ENCODE results near the gene IPO4. TPM values are rescaled to one million over a fixed set of nuclear protein-coding genes. Genes with fewer than 3 reads are reported as not detected.

IPO4 gene
- total RNA-seq, 1 experiment from 2014 or later = 102 TPM

DNA sequence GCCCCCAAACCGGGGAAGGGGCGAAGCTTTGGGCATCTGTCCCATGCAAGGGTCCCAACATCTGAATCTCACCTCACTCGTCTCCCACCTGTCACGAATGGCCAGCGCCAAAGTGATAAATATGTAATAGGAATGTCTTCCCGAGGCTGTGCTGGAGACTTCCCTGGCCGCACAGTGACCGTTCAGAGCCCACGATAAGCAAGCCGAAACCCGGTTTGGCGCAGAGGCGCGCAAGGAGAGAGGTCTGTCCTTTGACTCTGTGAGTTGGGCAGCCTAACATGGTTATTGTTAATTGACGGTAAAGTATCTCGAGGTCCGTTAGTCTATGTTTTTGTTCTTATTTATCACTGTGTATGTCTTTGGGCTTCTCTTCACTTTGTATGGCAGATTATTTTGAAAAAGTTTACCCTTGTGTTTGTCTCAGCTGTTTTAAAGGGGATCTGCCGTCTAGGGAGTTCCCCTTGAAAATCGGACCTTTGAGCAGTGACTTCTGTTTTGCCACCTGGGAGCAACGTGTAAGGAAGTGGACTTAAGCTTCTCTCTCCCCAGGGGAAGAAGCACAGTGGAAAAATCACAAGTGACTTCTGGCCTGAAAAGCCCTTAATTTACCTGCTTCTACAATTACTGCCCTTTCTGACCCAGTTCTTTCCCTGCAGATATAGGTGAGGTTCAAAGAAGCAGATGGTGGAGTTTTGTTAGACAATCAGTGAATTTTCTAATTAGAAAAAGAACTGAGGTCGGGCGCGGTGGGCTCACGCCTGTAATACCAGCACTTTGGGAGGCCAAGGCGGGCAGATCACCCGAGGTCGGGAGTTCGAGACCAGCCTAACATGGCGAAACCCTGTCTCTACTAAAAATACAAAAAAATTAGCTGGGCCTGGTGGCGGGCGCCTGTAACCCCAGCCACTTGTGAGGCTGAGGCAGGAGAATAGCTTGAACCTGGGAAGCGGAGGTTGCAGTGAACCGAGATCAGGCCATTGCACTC, 7.7 kb upstream of the IPO4 start:
- TSS peak; percentile 73 for BruUV-seq (replicated peaks)
- Histone ChIP-seq H3K4me3 (replicated peaks in 1 of 2; ENCODE audit: low read depth in 1 of 2, low read length in 2 of 2) (peak overlapping the region; percentile 85 to 88), H2AFZ (ENCODE audit: low read depth, low read length, poor library complexity, severe bottlenecking) (no peak overlapping the region), H3K79me2 (ENCODE audit: insufficient read depth, low read length) (peaks cover 33% of the 10 kb centered on the region), H3K36me3 (ENCODE audit: control insufficient read depth in 1 of 2, insufficient read depth in 2 of 2, low read length in 2 of 2) (peaks cover 10 to 14% of the 10 kb centered on the region in 2 experiments), H3K27me3 (ENCODE audit: insufficient read depth, low read length) (no peaks in the 10 kb centered on the region), H4K20me1 (ENCODE audit: insufficient read depth) (no peaks in the 10 kb centered on the region), H3K27ac (ENCODE audit: low read depth, low read length) (peak overlapping the region; percentile 96), H3K9ac (ENCODE audit: low read length) (peak overlapping the region; percentile 91), H3K4me2 (ENCODE audit: low read length) (peak overlapping the region; percentile 84), H3K4me1 (ENCODE audit: control insufficient read depth in 1 of 2, insufficient read depth in 2 of 2, low read length in 2 of 2) (peaks cover 14 to 26% of the 10 kb centered on the region in 2 experiments), H3K9me3 (ENCODE audit: control insufficient read depth in 1 of 2, insufficient read depth in 1 of 2, low read depth in 1 of 2, low read length in 2 of 2) (peaks cover 0 to 2% of the 10 kb centered on the region in 2 experiments; a peak in 1 of 4 replicates), H3K9me2 (ENCODE audit: insufficient read depth) (no peaks in the 10 kb centered on the region)
- CTCF ChIA-PET = interaction anchor here (0.9 kb wide), 1 partner anchor 101 kb away, joined by 4 read pairs; no protein-coding TSS in a partner anchor
- no peak for DNase-seq (ENCODE audit: low read depth, low spot score)
- TF ChIP-seq RAD21 (IDR thresholded peaks at IDR 0.05; ENCODE audit: low read depth) = no peak
- no peak for TF ChIP-seq SRF (IDR thresholded peaks at IDR 0.05; ENCODE audit: low read depth)
- TF ChIP-seq EZH2 (IDR thresholded peaks at IDR 0.05) = no peak
- TF ChIP-seq, protein P1, sequence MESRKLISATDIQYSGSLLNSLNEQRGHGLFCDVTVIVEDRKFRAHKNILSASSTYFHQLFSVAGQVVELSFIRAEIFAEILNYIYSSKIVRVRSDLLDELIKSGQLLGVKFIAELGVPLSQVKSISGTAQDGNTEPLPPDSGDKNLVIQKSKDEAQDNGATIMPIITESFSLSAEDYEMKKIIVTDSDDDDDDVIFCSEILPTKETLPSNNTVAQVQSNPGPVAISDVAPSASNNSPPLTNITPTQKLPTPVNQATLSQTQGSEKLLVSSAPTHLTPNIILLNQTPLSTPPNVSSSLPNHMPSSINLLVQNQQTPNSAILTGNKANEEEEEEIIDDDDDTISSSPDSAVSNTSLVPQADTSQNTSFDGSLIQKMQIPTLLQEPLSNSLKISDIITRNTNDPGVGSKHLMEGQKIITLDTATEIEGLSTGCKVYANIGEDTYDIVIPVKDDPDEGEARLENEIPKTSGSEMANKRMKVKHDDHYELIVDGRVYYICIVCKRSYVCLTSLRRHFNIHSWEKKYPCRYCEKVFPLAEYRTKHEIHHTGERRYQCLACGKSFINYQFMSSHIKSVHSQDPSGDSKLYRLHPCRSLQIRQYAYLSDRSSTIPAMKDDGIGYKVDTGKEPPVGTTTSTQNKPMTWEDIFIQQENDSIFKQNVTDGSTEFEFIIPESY (IDR thresholded peaks at IDR 0.05; ENCODE audit: extremely low read depth, insufficient replicate concordance, low read length) = no peak
- TF ChIP-seq POLR2AphosphoS5 (IDR thresholded peaks at IDR 0.05; ENCODE audit: low read depth, low read length) = no peak
- no peak for TF ChIP-seq CBX3 (IDR thresholded peaks at IDR 0.05; ENCODE audit: low read depth)
- TF ChIP-seq ZFX (IDR thresholded peaks at IDR 0.05) = no peak
- TF ChIP-seq JUND (IDR thresholded peaks at IDR 0.05) = no peak
- TF ChIP-seq, protein P2, sequence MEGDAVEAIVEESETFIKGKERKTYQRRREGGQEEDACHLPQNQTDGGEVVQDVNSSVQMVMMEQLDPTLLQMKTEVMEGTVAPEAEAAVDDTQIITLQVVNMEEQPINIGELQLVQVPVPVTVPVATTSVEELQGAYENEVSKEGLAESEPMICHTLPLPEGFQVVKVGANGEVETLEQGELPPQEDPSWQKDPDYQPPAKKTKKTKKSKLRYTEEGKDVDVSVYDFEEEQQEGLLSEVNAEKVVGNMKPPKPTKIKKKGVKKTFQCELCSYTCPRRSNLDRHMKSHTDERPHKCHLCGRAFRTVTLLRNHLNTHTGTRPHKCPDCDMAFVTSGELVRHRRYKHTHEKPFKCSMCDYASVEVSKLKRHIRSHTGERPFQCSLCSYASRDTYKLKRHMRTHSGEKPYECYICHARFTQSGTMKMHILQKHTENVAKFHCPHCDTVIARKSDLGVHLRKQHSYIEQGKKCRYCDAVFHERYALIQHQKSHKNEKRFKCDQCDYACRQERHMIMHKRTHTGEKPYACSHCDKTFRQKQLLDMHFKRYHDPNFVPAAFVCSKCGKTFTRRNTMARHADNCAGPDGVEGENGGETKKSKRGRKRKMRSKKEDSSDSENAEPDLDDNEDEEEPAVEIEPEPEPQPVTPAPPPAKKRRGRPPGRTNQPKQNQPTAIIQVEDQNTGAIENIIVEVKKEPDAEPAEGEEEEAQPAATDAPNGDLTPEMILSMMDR (IDR thresholded peaks at IDR 0.05 in 2 of 3, conservative IDR thresholded peaks at IDR 0.05 in 1 of 3; ENCODE audit: borderline replicate concordance in 1 of 3, insufficient read depth in 1 of 3, low read depth in 2 of 3, low read length in 2 of 3) = no peak
- no peak for TF ChIP-seq POLR2A (IDR thresholded peaks at IDR 0.05; ENCODE audit: borderline replicate concordance, extremely low read depth, insufficient read depth, insufficient read length)
- TF ChIP-seq CEBPB (IDR thresholded peaks at IDR 0.05; ENCODE audit: low read depth) = no peak
- no peak for TF ChIP-seq YY1 (IDR thresholded peaks at IDR 0.05; ENCODE audit: extremely low read depth, insufficient replicate concordance, low read depth, low read length)
- no peak for TF ChIP-seq FOSL1 (IDR thresholded peaks at IDR 0.05; ENCODE audit: low read depth)
- no peak for TF ChIP-seq EZH2phosphoT487 (IDR thresholded peaks at IDR 0.05; ENCODE audit: borderline replicate concordance)
- TF ChIP-seq ATF3 (IDR thresholded peaks at IDR 0.05) = no peak
- TF ChIP-seq EGR1 (IDR thresholded peaks at IDR 0.05; ENCODE audit: low read depth) = no peak
- intact Hi-C loops (cut with micrococcal nuclease) = no loop called here
- ATAC-seq = peak; percentile 22
- POLR2A ChIA-PET = interaction anchor here (0.9 to 1.9 kb wide), 5 partner anchors 10 to 56 kb away, joined by 3 to 8 read pairs (median 4); partner anchors contain the start of genes CHMP4A, IRF9 and TINF2
- RAD21 ChIA-PET (ENCODE audit: low non-redundant PET in 1 of 2, low total read pairs in 2 of 2, uncharacterized antibody in 2 of 2, unreplicated experiment in 2 of 2) = no interaction called here
